NT2/D1 (cell line): ENCODE measurements around the gene PLOD1.

Experiments
- DNase-seq: peaks from one replicate; pipeline ENCODE4 v3.0.0-alpha.2; 2011; ENCODE audit warnings: low read depth, low spot score
- H3K27me3 ChIP-seq: 2 replicates; pipeline ENCODE4 v1.6.0; 2011; ENCODE audit warnings: mild to moderate bottlenecking; ENCODE audit not compliant: insufficient read length, insufficient read depth
- H3K36me3 ChIP-seq: 2 replicates; pipeline ENCODE4 v1.6.1; 2011; ENCODE audit warnings: mild to moderate bottlenecking, low read length, mixed read lengths; ENCODE audit not compliant: insufficient read depth, insufficient read length
- H3K4me1 ChIP-seq: 2 replicates; pipeline ENCODE4 v1.5.1; 2011; ENCODE audit not compliant: insufficient read depth, insufficient read length
- H3K4me3 ChIP-seq: 2 replicates; pipeline ENCODE4 v1.5.1; 2011; ENCODE audit warnings: low read depth; ENCODE audit not compliant: insufficient read length
- H3K9ac ChIP-seq: 2 replicates; pipeline ENCODE4 v1.6.0; 2011; ENCODE audit warnings: low read depth; ENCODE audit not compliant: insufficient read length
- H3K9me3 ChIP-seq: 2 replicates; pipeline ENCODE4 v1.5.1; 2011; ENCODE audit warnings: mild to moderate bottlenecking, low read length; ENCODE audit not compliant: insufficient read depth
- SUZ12 ChIP-seq: IDR thresholded peaks from 2 replicates; pipeline ENCODE4 v1.6.1; 2011; ENCODE audit not compliant: insufficient read length, insufficient read depth; ENCODE audit errors: extremely low read depth
- YY1 ChIP-seq: IDR thresholded peaks from 2 replicates; pipeline ENCODE4 v1.6.1; 2011; ENCODE audit not compliant: insufficient read length, insufficient read depth
- ZNF274 ChIP-seq: IDR thresholded peaks from 2 replicates; pipeline ENCODE4 v1.6.1; 2011; ENCODE audit warnings: mild to moderate bottlenecking, low read depth, low read length

Gene PLOD1

GRCh38 chr1:11943619-11944018, 9.1 kb downstream of the PLOD1 start:
- Histone ChIP-seq H3K36me3 (peaks cover 55% of the 10 kb centered on the region), H3K27me3 (no peaks in the 10 kb centered on the region), H3K9me3 (peaks cover 5% of the 10 kb centered on the region; the same call in 1 of the 2 replicates), H3K9ac (no peak overlapping the region), H3K4me1 (peaks cover 13% of the 10 kb centered on the region), H3K4me3 (no peak overlapping the region)
- TF ChIP-seq ZNF274 (no peak), YY1 (no peak), SUZ12 (no peak)
- DNase-seq: no peak

GRCh38 chr1:11944358-11944931, 9.9 kb downstream of the PLOD1 start:
- Histone ChIP-seq H3K4me1 (peaks cover 10% of the 10 kb centered on the region), H3K9ac (no peak overlapping the region), H3K27me3 (no peaks in the 10 kb centered on the region), H3K4me3 (no peak overlapping the region), H3K36me3 (peaks cover 64% of the 10 kb centered on the region), H3K9me3 (peaks cover 9% of the 10 kb centered on the region; the same call in 1 of the 2 replicates)
- TF ChIP-seq ZNF274: no peak
- TF ChIP-seq SUZ12: no peak
- TF ChIP-seq YY1: no peak
- no peak for DNase-seq

- no peak overlapping the region for H3K9ac ChIP-seq
- H3K36me3 ChIP-seq: peaks cover 70% of the 10 kb centered on the region
- TF ChIP-seq ZNF274: no peak
- no peak for TF ChIP-seq YY1
- no peak for TF ChIP-seq SUZ12
- DNase-seq: no peak
- H3K27me3 ChIP-seq: no peaks in the 10 kb centered on the region
- peaks cover 7% of the 10 kb centered on the region for H3K4me1 ChIP-seq
- no peak overlapping the region for H3K4me3 ChIP-seq
- H3K9me3 ChIP-seq: peaks cover 9% of the 10 kb centered on the region; the same call in 1 of the 2 replicates
Measured at GRCh38 chr1:11946647-11947046, 12.1 kb downstream of the PLOD1 start.

- no peaks in the 10 kb centered on the region for H3K4me1 ChIP-seq
- no peak for TF ChIP-seq YY1
- TF ChIP-seq ZNF274: no peak
- no peak for TF ChIP-seq SUZ12
- no peak overlapping the region for H3K4me3 ChIP-seq
- no peak for DNase-seq
- H3K36me3 ChIP-seq: peaks cover 71% of the 10 kb centered on the region
- no peak overlapping the region for H3K9ac ChIP-seq
- peaks cover 9% of the 10 kb centered on the region; the same call in 1 of the 2 replicates for H3K9me3 ChIP-seq
- H3K27me3 ChIP-seq: no peaks in the 10 kb centered on the region
Measured at GRCh38 chr1:11948822-11949458, 14.4 kb downstream of the PLOD1 start.

GRCh38 chr1:11951901-11952300, 17.4 kb downstream of the PLOD1 start:
- no peak overlapping the region for H3K9ac ChIP-seq
- DNase-seq: no peak
- no peak for TF ChIP-seq SUZ12
- no peak for TF ChIP-seq YY1
- no peak for TF ChIP-seq ZNF274
- H3K4me1 ChIP-seq: no peaks in the 10 kb centered on the region
- peaks cover 70% of the 10 kb centered on the region for H3K36me3 ChIP-seq
- no peak overlapping the region for H3K4me3 ChIP-seq
- H3K27me3 ChIP-seq: no peaks in the 10 kb centered on the region
- peaks cover 4% of the 10 kb centered on the region; the same call in 1 of the 2 replicates for H3K9me3 ChIP-seq

- Histone ChIP-seq H3K4me1 (no peaks in the 10 kb centered on the region), H3K9ac (no peak overlapping the region), H3K9me3 (peaks cover 4% of the 10 kb centered on the region; the same call in 1 of the 2 replicates), H3K36me3 (peaks cover 76% of the 10 kb centered on the region), H3K4me3 (no peak overlapping the region), H3K27me3 (no peaks in the 10 kb centered on the region)
- no peak for TF ChIP-seq YY1
- no peak for TF ChIP-seq ZNF274
- no peak for DNase-seq
Measured at GRCh38 chr1:11952455-11953109, 18.1 kb downstream of the PLOD1 start.

- H3K36me3 ChIP-seq: peaks cover 68% of the 10 kb centered on the region
- no peak overlapping the region for H3K4me3 ChIP-seq
- no peaks in the 10 kb centered on the region for H3K4me1 ChIP-seq
Measured at GRCh38 chr1:11955221-11955620, 20.7 kb downstream of the PLOD1 start.

More at GRCh38 chr1:11955221-11955620, 20.7 kb downstream of the PLOD1 start:
- no peaks in the 10 kb centered on the region for H3K9me3 ChIP-seq
- TF ChIP-seq SUZ12 (no peak), YY1 (no peak), ZNF274 (no peak)
- no peak overlapping the region for H3K9ac ChIP-seq
- DNase-seq: no peak
- H3K27me3 ChIP-seq: no peaks in the 10 kb centered on the region
